Esophagus squamous epithelium (tissue), 4 donors: ENCODE results near the gene RASAL2.
"Not testable (repeated sequence)": the region's sequence is repeated elsewhere in the genome, so short reads cannot be mapped to it uniquely, and the experiment has no call there.

ENCODE experiments used
- POLR2A ChIP-seq, 4 donors: fragments of 450-650 bp; IDR thresholded peaks; one replicate each; pipeline ENCODE4 v1.6.1; 2017; ENCODE audit warnings: antibody characterized with exemption in 4 of 4, mild to moderate bottlenecking in 4 of 4, moderate library complexity in 3 of 4
- TF ChIP-seq, protein P1 (sequence below), 6 experiments: fragments of 450-650 bp in 4 of 6; fragments of 200-600 bp in 2 of 6; sonication (generic) in 2 of 6; IDR thresholded peaks; one replicate each; pipeline ENCODE4 v1.5.1; 2016 to 2019; ENCODE audit warnings: antibody characterized with exemption in 6 of 6, mild to moderate bottlenecking in 4 of 6, moderate library complexity in 4 of 6

DNA sequence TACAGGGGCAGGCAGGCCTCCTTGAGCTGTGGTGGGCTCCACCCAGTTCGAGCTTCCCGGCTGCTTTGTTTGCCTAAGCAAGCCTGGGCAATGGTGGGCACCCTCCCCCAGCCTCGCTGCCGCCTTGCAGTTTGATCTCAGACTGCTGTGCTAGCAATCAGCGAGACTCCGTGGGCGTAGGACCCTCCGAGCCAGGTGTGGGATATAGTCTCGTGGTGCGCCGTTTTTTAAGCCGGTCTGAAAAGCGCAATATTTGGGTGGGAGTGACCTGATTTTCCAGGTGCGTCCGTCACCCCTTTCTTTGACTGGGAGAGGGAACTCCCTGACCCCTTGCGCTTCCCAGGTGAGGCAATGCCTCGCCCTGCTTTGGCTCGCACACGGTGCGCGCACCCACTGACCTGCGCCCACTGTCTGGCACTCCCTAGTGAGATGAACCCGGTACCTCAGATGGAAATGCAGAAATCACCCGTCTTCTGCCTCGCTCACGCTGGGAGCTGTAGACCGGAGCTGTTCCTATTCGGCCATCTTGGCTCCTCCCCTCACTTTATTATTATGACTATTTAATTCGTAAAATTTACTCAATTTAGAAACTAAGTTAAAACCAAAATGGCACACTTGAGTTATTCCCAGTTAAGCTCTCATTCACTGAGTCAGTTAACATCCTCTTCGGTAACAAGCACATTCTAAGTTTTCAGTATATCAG, 226.5 kb downstream of the RASAL2 start:
- TF ChIP-seq, protein P1, sequence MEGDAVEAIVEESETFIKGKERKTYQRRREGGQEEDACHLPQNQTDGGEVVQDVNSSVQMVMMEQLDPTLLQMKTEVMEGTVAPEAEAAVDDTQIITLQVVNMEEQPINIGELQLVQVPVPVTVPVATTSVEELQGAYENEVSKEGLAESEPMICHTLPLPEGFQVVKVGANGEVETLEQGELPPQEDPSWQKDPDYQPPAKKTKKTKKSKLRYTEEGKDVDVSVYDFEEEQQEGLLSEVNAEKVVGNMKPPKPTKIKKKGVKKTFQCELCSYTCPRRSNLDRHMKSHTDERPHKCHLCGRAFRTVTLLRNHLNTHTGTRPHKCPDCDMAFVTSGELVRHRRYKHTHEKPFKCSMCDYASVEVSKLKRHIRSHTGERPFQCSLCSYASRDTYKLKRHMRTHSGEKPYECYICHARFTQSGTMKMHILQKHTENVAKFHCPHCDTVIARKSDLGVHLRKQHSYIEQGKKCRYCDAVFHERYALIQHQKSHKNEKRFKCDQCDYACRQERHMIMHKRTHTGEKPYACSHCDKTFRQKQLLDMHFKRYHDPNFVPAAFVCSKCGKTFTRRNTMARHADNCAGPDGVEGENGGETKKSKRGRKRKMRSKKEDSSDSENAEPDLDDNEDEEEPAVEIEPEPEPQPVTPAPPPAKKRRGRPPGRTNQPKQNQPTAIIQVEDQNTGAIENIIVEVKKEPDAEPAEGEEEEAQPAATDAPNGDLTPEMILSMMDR (IDR thresholded peaks at IDR 0.05) = peak in 1 of 6 experiments; percentile 14
- not testable (repeated sequence) for TF ChIP-seq POLR2A (IDR thresholded peaks at IDR 0.05)
